GM19452 (cell line): ENCODE data around the gene RSPO3.

Experiments used
- ATAC-seq: cut with Tn5 transposase; IDR thresholded peaks from one replicate; pipeline ENCODE4 v1.9.1; 2021; ENCODE audit not compliant: unreplicated experiment

The RSPO3 gene

DNA sequence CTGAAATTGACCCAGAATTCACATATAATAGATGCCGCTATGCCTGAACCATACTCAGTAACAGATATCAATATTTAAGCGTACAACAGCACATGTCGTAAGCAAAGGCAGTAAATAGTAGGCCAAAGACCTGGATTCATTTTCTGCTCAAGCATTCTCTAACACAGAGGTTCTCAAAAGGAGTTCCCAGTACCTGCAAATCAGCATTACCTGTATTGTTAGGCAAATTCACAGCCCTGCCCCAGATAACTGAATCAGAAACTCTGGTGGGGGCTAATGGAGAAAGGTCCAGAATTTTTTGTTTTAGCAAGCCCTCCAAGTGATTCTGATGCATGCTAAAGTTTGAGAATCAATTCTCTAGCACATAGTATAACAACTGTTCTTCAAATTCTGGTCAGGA, 36.0 kb downstream of the RSPO3 start:
- no peak for ATAC-seq

- no peak for ATAC-seq
Observed at GRCh38 chr6:127160484-127160883, 42.0 kb downstream of the RSPO3 start.

GRCh38 chr6:127162836-127163235, 44.4 kb downstream of the RSPO3 start:
- no peak for ATAC-seq

DNA sequence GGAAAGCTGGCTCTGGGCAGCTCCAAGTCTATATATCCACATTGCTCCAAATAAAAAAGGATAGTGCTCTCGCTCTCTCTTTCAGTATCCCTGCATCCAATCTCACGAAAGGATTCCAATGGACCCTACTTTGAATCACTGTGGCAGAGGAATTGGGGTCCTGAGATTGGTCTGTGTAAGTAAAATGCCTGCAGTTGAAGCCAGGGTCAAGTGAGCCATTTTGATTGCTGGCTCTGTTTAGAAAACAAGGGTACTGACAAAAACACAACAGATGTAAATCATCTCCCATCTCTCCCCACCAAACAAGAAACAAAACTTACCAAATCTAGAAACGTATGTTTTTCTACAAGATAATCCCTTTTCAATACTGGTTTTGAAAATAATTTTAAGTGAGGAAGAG, 45.6 kb downstream of the RSPO3 start:
- no peak for ATAC-seq

GRCh38 chr6:127164565-127164964, 46.1 kb downstream of the RSPO3 start:
- no peak for ATAC-seq

DNA sequence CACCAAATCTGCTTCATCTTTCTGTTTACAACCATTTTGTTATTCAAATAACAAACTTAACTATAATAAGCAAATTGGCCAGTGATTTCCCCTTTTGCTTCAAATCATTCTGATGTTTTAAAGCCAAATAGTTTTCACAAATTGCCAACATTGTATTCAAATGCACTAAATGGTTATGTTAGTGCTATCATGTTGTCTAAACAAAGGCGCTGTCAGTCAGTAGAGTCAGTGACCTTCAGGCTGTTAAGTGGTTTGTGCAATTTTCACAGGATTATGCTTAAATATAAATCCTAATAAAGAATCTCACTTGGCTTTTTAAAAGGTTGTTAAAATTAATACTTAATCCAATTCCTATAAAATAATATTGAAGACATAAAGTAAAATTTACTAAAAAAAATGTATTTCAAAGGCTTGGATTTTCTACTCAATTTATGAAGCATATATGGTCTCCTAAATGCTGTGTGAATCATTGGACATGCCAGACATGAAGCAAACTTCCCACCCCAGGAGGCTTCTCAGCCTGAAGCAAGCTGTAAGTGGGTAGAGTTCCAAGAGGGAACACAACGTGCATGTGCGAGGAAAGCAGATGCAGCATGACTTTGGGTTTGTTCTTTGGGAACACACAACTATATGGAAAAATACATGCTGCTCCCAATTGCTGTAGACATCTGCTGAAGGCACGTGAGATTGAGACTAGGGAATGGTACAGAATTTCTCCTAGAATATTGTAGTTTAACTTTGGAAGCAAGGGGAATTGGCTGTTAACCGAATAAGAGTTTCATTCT, 54.9 kb downstream of the RSPO3 start:
- ATAC-seq, result no peak

- ATAC-seq, result no peak
Observed at GRCh38 chr6:127176146-127176545, 57.7 kb downstream of the RSPO3 start.

- ATAC-seq, result no peak
Observed at GRCh38 chr6:127177030-127177922, 58.8 kb downstream of the RSPO3 start.

- peak; percentile 58 for ATAC-seq
Observed at GRCh38 chr6:127177923-127178231, 59.4 kb downstream of the RSPO3 start.

DNA sequence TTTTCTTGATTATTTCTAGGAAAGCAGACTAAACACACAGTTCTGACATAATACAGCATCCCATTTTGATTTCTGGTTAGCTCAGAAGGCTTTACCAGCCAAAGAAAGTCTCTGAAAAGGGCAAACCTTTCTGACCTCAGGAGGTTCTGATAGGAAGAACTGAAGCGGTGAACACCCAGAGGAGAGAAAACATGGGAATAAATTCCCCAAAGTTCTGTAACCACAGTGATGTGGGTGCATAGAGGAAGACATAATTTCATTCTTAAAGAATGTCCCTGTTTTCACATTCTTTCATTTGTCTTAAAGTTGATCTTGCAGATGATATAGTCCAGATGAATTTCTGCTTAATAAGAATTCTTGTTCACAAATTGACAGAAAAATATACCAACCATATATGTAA, 60.3 kb downstream of the RSPO3 start:
- no peak for ATAC-seq

- no peak for ATAC-seq
Observed at GRCh38 chr6:127180426-127180825, 62.0 kb downstream of the RSPO3 start.

DNA sequence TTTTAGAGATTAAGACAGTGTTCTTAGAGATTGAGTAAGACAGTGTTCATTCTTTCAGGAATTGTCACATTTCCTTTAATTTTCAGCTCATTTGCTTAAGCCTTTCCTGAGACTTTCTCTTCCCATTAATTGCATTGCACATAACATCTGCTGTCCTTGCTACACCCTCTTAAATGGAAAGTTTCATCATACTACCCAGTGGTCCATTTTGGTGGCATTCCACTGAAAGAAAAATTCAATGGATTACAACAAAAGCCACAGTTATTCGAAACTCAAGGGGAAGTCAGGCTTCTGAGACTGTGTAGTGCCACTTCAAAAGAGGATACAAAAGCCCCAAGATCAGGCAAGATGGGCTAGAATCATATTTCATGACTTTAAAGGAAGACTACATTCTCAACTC, 64.0 kb downstream of the RSPO3 start:
- ATAC-seq, result no peak

DNA sequence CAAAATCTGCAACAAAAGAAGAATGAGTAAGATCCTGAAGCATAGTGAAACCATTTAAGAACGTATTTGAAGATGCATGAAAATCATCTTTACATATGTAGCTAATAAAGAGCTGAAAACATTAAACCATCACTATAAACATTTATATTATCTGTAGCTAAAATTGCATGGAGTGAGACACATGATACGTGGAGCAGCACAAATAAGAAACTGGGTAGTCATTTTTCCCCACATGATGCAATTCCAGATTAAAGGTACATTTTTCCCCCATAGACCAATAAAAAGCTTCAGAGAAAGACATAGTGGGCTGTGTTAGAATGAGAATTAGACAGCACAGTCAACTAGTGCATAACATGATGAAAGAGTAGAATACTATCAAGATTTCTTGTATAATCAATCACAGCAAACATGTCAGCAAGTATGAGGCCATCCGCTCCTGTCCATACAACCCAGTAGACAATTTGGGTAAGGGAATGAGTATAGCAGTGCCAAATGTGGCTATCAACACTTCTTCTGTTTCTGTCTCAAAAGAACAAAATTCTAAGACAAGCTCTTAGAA, 67.0 kb downstream of the RSPO3 start:
- ATAC-seq, result no peak

- ATAC-seq, result no peak
Observed at GRCh38 chr6:127186889-127187288, 68.4 kb downstream of the RSPO3 start.

GRCh38 chr6:127188744-127189143, 70.3 kb downstream of the RSPO3 start:
- no peak for ATAC-seq

GRCh38 chr6:127190552-127190951, 72.1 kb downstream of the RSPO3 start:
- no peak for ATAC-seq

- ATAC-seq, result no peak
Observed at GRCh38 chr6:127191716-127192115, 73.2 kb downstream of the RSPO3 start.

DNA sequence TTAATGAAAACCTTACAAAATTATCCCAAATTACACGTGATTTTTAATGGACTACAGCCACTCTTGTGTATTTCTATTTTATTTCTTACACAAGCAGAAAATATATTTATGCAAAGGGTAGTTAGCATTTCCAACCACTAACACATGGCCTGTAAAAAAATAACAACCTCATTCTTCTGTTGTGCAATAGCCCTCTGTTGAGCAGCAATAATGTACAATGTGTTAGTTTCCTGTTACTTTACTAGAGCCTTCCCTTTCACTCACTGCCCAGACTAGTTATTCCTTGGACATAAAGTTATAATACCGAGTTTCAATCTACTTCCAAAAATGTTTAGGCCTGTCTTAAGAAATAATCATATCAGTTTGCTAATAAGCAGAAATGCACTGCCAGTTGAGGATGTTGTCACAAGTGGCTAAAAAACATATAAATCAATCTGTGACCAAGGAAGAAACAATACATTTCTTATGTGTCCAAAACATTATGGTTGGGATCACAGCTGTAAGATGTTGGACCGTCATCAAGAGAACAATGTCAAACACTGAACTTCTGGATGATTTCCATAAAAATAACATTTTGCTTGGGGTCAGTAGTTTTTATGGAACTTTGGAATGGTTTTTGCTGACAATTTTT, 74.6 kb downstream of the RSPO3 start:
- no peak for ATAC-seq

DNA sequence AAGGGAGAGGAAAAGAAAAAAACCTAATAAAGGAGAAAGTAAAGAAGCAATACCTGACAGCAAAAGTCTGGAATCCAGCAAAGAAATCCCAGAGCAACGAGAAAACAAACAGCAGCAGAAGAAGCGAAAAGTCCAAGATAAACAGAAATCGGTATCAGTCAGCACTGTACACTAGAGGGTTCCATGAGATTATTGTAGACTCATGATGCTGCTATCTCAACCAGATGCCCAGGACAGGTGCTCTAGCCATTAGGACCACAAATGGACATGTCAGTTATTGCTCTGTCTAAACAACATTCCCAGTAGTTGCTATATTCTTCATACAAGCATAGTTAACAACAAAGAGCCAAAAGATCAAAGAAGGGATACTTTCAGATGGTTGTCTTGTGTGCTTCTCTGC, 77.4 kb downstream of the RSPO3 start:
- no peak for ATAC-seq

GRCh38 chr6:127198549-127198948, 80.1 kb downstream of the RSPO3 start:
- no peak for ATAC-seq

- ATAC-seq, result no peak
Observed at GRCh38 chr6:127199470-127199869, 81.0 kb downstream of the RSPO3 start.

DNA sequence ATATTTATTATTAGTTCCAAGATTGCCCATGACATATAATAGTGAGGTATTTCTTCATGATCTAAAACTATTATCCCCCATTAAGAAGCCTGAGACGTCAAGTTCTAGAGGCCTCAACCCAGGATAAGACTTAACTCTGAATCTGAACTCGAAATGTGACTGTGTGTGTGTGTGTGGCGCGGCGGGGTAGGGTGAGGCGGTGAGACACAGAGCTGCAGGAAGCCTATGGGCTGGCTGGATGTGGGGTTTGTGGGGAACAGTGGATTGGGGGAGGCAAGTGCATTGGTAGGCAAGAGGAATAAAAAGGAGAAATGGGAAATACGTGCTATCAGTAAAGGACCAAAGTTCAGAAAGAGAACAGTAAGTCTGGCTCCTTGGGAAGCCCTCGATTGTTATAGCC, 81.6 kb downstream of the RSPO3 start:
- ATAC-seq, result no peak
